Neural progenitor cell (in vitro differentiated cells): ENCODE data around the gene MYBBP1A.

ENCODE experiments used
- CTCF ChIP-seq: fragments of 200-600 bp; sonication (generic); IDR thresholded peaks from 2 replicates; pipeline ENCODE4 v1.5.1; 2017; ENCODE audit warnings: antibody characterized with exemption, mild to moderate bottlenecking
- EZH2 ChIP-seq: fragments of 200-600 bp; sonication (generic); IDR thresholded peaks from 2 replicates; pipeline ENCODE4 v1.6.1; 2017; ENCODE audit warnings: antibody characterized with exemption, mild to moderate bottlenecking, moderate library complexity

DNA sequence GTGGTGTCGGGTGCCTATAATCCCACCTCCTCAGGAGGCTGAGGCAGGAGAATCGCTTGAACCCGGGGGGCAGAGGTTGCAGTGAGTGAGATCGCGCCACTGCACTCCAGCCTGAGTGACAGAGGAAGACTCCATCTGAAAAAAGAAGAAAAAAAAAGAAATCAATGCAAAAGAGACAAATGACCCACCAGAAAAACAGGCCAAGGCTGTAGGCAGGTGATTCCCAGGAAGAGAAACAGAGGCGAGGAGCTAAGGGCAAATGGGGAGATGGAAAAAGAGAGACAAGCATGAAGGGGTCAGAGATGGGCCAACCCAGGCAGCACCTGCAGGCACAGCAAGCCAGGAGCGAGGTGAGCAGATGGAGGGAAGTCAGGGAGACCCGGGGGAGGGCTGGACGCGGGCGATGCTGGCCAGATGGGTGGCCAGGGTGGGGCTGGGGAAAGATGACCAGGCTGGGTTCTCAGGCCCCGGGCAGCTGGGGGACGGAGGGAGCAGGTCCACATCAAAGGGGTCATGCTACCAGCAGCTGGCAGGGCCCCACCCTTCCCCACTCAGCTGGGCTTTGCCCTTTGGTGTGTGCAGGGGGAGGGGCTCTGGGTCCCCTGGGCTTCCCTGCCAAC is 25.5 kb downstream of the MYBBP1A start:
- TF ChIP-seq CTCF (no peak), EZH2 (no peak)
